Hematopoietic multipotent progenitor cell treated with erythropoietin and hydrocortisone succinate and interleukin-3 and kit ligand, for 6 days (in vitro differentiated cells): ENCODE data around the gene RAB8B.
"Not testable (repeated sequence)": the region's sequence is repeated elsewhere in the genome, so short reads cannot be mapped to it uniquely, and the experiment has no call there.

Experiments used
- DNase-seq: peaks from one replicate; pipeline ENCODE4 v3.0.0-alpha.2; 2015

The RAB8B gene

GRCh38 chr15:63210151-63211091 lies 21.0 kb downstream of the RAB8B start:
- peak; percentile 61 for DNase-seq

GRCh38 chr15:63211092-63211490 lies 21.7 kb downstream of the RAB8B start:
- no peak for DNase-seq

- no peak for DNase-seq
Observed at GRCh38 chr15:63211549-63211948, 22.1 kb downstream of the RAB8B start.

- DNase-seq = peak; percentile 73
Observed at GRCh38 chr15:63212050-63213004, 22.9 kb downstream of the RAB8B start.

- DNase-seq = peak; percentile 25
Observed at GRCh38 chr15:63218100-63218808, 28.8 kb downstream of the RAB8B start.

- no peak for DNase-seq
Observed at GRCh38 chr15:63219196-63219710, 29.8 kb downstream of the RAB8B start.

GRCh38 chr15:63221346-63221745 lies 31.9 kb downstream of the RAB8B start:
- DNase-seq = no peak

GRCh38 chr15:63223463-63223862 lies 34.1 kb downstream of the RAB8B start:
- DNase-seq = no peak

- DNase-seq = no peak
Observed at GRCh38 chr15:63225381-63225780, 36.0 kb downstream of the RAB8B start.

- peak; percentile 61 for DNase-seq
Observed at GRCh38 chr15:63226155-63226883, 36.9 kb downstream of the RAB8B start.

GRCh38 chr15:63226966-63227401 lies 37.6 kb downstream of the RAB8B start:
- DNase-seq = peak; percentile 47

GRCh38 chr15:63227689-63228088 lies 38.3 kb downstream of the RAB8B start:
- no peak for DNase-seq

- no peak for DNase-seq
Observed at GRCh38 chr15:63231206-63231605, 41.8 kb downstream of the RAB8B start.

GRCh38 chr15:63231706-63232105 lies 42.3 kb downstream of the RAB8B start:
- peak; percentile 42 for DNase-seq

GRCh38 chr15:63232405-63232804 lies 43.0 kb downstream of the RAB8B start:
- peak; percentile 46 for DNase-seq

GRCh38 chr15:63232943-63233342 lies 43.5 kb downstream of the RAB8B start:
- DNase-seq = no peak

GRCh38 chr15:63233667-63234423 lies 44.4 kb downstream of the RAB8B start:
- peak; percentile 37 for DNase-seq

- DNase-seq = peak; percentile 52
Observed at GRCh38 chr15:63234451-63234870, 45.1 kb downstream of the RAB8B start.

- DNase-seq = no peak
Observed at GRCh38 chr15:63236272-63236671, 46.9 kb downstream of the RAB8B start.

GRCh38 chr15:63237086-63237485 lies 47.7 kb downstream of the RAB8B start:
- not testable (repeated sequence) for DNase-seq

- no peak for DNase-seq
Observed at GRCh38 chr15:63238171-63238570, 48.8 kb downstream of the RAB8B start.
